ENCODE data around the gene ACSF3. TPM values are rescaled to one million over a fixed set of nuclear protein-coding genes. Genes with fewer than 3 reads are reported as not detected.
"Not testable (repeated sequence)": the region's sequence is repeated elsewhere in the genome, so short reads cannot be mapped to it uniquely, and the experiment has no call there.

ACSF3 gene
- polyA plus RNA-seq, 3 donors: 24.4 to 31.2 (median 30.6) TPM

GRCh38 chr16:89090669-89091426 is 2.8 kb upstream of the ACSF3 start:
- no peak for DNase-seq (ENCODE audit: low read depth in 3 of 3, low spot score in 2 of 3)

GRCh38 chr16:89092013-89092412 is 1.6 kb upstream of the ACSF3 start:
- DNase-seq (ENCODE audit: low read depth in 3 of 3, low spot score in 2 of 3): no peak

DNA sequence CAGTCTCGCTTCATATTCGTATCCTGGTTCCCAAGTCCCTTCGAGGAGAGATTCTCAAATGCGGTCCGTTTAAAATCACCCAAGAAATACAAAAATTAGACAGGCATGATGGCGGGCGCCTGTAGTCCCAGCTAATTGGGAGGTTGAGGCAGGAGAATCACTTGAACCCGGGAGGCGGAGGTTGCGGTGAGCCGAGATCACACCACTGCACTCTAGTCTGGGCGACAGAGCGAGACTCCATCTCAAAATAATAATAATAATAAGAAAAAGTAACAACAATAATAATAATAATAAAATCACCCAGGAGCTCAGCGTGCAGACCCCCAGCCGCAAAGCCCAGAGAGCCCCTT is 425 bp upstream of the ACSF3 start:
- not testable (repeated sequence) for DNase-seq (ENCODE audit: low read depth in 3 of 3, low spot score in 2 of 3)

- DNase-seq (ENCODE audit: low read depth in 3 of 3, low spot score in 2 of 3): no peak
Observed at GRCh38 chr16:89094252-89094879, 714 bp downstream of the ACSF3 start.

- DNase-seq (ENCODE audit: low read depth in 3 of 3, low spot score in 2 of 3): no peak
Observed at GRCh38 chr16:89094880-89095258, 1.2 kb downstream of the ACSF3 start.

- no peak for DNase-seq (ENCODE audit: low read depth in 3 of 3, low spot score in 2 of 3)
Observed at GRCh38 chr16:89095491-89095951, 1.9 kb downstream of the ACSF3 start.

- DNase-seq (ENCODE audit: low read depth in 3 of 3, low spot score in 2 of 3): no peak
Observed at GRCh38 chr16:89096042-89096717, 2.5 kb downstream of the ACSF3 start.

DNA sequence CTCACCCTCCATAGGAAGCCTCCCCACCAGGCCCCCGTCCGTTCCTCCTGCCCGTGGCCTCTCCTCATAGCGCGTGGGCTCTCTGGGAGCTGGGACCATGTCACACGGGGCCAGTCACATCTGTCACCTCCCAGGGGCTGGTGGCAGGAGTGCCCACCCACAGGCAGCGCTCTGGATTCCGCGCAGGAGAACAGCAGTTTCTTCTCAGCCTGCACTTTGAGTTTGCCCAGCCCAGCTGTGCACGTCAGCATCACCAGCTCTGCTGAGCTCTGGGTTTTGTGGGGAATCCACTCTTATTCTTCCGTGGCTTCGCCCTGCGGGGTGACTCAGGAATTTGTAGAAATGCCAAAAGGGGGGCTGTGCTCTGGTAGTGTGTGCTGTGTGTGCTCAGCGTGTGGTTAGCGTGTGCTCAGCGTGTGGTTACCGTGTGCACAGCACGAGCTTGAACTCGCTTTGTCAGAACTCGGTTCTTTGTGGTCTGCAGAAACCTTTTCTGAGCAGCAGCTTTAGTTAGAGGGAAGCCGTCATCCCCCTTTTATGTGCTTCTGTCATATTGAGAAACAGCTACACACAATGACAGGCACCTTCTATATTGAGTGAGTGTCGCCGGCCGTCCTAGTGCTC is 3.2 kb downstream of the ACSF3 start:
- DNase-seq (ENCODE audit: low read depth in 3 of 3, low spot score in 2 of 3): no peak

DNA sequence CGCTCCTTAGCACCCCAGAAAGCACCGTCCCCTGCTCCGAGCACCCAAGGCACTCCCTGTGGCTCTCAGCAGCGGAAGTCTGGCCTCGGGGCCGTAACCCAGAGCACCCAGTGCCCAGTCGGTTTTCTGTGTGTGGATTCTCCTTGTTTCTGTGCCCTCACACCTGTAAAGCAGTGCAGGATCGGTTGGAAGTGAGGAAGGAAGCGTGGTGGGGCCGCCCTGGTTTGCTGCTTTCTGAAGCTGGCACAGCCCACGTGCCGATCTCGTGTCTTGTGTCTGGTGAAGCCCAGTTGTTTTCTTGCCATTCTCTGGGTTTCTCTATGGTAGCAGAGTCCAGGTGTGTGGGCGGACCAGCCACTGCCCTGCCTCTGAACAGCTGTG is 3.7 kb downstream of the ACSF3 start:
- no peak for DNase-seq (ENCODE audit: low read depth in 3 of 3, low spot score in 2 of 3)

- no peak for DNase-seq (ENCODE audit: low read depth in 3 of 3, low spot score in 2 of 3)
Observed at GRCh38 chr16:89098767-89099430, 5.2 kb downstream of the ACSF3 start.

GRCh38 chr16:89099905-89100304 is 6.3 kb downstream of the ACSF3 start:
- no peak for DNase-seq (ENCODE audit: low read depth in 3 of 3, low spot score in 2 of 3)

- no peak for DNase-seq (ENCODE audit: low read depth in 3 of 3, low spot score in 2 of 3)
Observed at GRCh38 chr16:89100601-89101302, 7.1 kb downstream of the ACSF3 start.

GRCh38 chr16:89101303-89102040 is 7.8 kb downstream of the ACSF3 start:
- no peak for DNase-seq (ENCODE audit: low read depth in 3 of 3, low spot score in 2 of 3)

GRCh38 chr16:89102041-89102471 is 8.4 kb downstream of the ACSF3 start:
- DNase-seq (ENCODE audit: low read depth in 3 of 3, low spot score in 2 of 3): no peak

GRCh38 chr16:89102481-89103073 is 8.9 kb downstream of the ACSF3 start:
- no peak for DNase-seq (ENCODE audit: low read depth in 3 of 3, low spot score in 2 of 3)

- no peak for DNase-seq (ENCODE audit: low read depth in 3 of 3, low spot score in 2 of 3)
Observed at GRCh38 chr16:89103156-89103555, 9.5 kb downstream of the ACSF3 start.

DNA sequence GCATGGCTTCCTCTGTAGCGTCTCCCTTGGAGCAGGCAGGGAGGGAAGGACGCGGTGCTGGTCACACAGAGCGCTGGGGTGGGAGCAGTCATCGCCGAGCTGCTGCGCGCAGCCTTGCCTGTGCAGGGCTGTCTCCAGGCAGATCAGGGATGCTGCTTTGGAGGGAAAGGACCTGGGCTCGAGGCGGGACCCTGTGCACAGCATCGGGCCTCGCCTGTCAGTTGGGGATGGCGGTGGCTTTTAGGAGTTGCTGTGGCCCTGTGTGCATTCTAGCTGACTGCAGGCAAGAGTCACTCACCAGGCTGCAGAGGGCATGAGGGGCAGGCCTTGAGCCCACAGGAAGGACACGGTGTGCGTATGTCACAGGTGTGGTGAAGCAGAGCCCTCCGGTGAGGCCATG is 10.1 kb downstream of the ACSF3 start:
- no peak for DNase-seq (ENCODE audit: low read depth in 3 of 3, low spot score in 2 of 3)

DNA sequence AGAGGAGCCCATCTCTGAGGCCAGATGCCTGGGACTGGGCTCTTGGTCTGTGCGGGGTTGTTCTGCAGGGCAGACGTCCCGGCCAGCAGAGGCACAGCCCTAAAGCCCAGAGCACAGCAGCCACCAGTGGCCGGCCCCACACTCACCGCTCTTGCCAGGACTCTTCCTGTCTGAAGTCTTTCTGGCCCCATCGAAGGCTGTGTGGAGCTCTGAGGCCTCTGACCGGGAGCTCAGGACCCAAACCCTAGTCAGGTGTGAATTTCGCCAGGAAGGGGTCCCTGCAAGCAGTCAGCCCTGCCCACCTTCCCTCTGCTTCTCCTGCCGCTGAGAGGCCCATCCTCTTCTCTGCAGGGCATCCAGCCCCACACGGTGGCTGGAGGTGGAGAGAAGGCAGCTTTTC is 10.7 kb downstream of the ACSF3 start:
- no peak for DNase-seq (ENCODE audit: low read depth in 3 of 3, low spot score in 2 of 3)

DNA sequence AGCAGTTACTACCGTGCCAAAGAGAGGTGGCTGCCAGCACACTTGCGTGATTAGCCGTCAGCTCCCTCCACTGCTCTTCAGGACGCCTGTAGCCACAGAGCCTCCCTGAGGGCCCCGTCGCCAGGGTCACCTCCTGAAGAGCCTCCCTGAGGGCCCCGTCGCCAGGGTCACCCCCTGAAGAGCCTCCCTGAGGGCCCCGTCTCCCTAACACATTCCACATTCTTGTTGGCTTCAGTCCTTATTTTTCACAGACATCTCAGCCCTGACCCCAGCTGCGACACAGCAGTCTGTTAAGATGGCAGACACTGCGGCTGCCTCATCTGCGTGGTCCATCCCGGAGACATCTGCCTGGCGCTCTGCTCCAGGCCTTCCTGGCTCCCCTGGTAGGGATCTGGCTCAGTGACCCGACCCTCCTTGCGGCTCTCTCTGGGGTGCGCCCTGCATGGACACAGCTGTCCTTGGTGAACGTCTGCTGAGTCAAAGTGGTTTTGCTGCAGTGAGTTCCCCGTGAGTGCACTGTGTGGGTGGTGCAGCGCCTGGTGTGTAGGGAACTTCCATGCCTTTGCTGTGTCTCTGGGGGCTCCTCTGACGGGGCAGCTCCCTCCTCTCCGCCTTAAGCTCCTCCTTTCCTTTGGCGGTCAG is 11.4 kb downstream of the ACSF3 start:
- DNase-seq (ENCODE audit: low read depth in 3 of 3, low spot score in 2 of 3): no peak
